ENCODE measurements around the gene SLCO6A1.

DNA sequence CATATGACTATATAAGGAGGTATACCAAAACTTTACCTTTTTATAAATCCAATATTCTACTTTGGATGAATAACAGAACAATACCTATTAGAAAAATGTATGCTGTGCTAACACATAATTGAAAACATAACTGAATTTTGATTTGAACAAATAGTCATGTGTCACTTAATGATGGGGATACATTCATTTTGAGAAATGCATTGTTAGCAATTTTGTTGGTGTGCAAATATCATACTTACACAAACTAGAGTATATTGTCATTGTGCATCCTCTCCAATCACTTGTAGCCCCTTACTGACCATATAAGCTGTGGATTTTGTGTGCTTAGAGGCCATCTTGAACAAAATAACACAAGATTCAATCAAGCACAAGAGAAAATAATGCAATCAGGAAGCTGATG, 130.4 kb downstream of the SLCO6A1 start:
- TF ChIP-seq, protein P1, sequence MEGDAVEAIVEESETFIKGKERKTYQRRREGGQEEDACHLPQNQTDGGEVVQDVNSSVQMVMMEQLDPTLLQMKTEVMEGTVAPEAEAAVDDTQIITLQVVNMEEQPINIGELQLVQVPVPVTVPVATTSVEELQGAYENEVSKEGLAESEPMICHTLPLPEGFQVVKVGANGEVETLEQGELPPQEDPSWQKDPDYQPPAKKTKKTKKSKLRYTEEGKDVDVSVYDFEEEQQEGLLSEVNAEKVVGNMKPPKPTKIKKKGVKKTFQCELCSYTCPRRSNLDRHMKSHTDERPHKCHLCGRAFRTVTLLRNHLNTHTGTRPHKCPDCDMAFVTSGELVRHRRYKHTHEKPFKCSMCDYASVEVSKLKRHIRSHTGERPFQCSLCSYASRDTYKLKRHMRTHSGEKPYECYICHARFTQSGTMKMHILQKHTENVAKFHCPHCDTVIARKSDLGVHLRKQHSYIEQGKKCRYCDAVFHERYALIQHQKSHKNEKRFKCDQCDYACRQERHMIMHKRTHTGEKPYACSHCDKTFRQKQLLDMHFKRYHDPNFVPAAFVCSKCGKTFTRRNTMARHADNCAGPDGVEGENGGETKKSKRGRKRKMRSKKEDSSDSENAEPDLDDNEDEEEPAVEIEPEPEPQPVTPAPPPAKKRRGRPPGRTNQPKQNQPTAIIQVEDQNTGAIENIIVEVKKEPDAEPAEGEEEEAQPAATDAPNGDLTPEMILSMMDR (IDR thresholded peaks at IDR 0.05; ENCODE audit: low read depth, low read length) = no peak
- TF ChIP-seq, protein P2, sequence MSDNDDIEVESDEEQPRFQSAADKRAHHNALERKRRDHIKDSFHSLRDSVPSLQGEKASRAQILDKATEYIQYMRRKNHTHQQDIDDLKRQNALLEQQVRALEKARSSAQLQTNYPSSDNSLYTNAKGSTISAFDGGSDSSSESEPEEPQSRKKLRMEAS (IDR thresholded peaks at IDR 0.05; ENCODE audit: low read depth, low read length) = no peak
- TF ChIP-seq POLR2A (IDR thresholded peaks at IDR 0.05; ENCODE audit: extremely low read depth, insufficient read length) = no peak

All from NB4 (cell line).